Tibial nerve (tissue), 4 donors: ENCODE measurements around the gene KPNA2. TPM values are rescaled to one million over a fixed set of nuclear protein-coding genes. Genes with fewer than 3 reads are reported as not detected.
"Not testable (repeated sequence)": the region's sequence is repeated elsewhere in the genome, so short reads cannot be mapped to it uniquely, and the experiment has no call there.

Experiments used
- DNase-seq, 2 donors: peaks; one replicate each; pipeline ENCODE4 v3.0.0-alpha.2; 2019; ENCODE audit warnings: low spot score in 2 of 2
- H3K27ac ChIP-seq, 4 donors: fragments of 200-600 bp; sonication (generic) in 3 of 4; one replicate each; pipeline ENCODE4 v1.5.1; 2017 to 2019; ENCODE audit warnings: mild to moderate bottlenecking in 1 of 4
- H3K27me3 ChIP-seq, 2 donors: fragments of 200-600 bp; sonication (generic) in 1 of 2; one replicate each; pipeline versions ENCODE4 v1.5.1 to v1.6.0; 2017 to 2019
- H3K36me3 ChIP-seq, 3 donors: fragments of 200-600 bp; sonication (generic); one replicate each; pipeline ENCODE4 v1.5.1; 2018 to 2019
- H3K4me1 ChIP-seq, 4 donors: fragments of 200-600 bp; sonication (generic) in 3 of 4; one replicate each; pipeline ENCODE4 v1.5.1; 2017 to 2019
- H3K4me3 ChIP-seq, 4 donors: fragments of 200-600 bp; sonication (generic) in 3 of 4; one replicate each; pipeline ENCODE4 v1.5.1; 2017 to 2019; ENCODE audit warnings: mild to moderate bottlenecking in 1 of 4, moderate library complexity in 1 of 4
- H3K9me3 ChIP-seq, 4 donors: fragments of 200-600 bp; sonication (generic) in 3 of 4; one replicate each; pipeline ENCODE4 v1.5.1; 2017 to 2019
- CTCF ChIP-seq, 5 experiments: fragments of 200-600 bp in 3 of 5; fragments of 450-650 bp in 2 of 5; sonication (generic) in 3 of 5; IDR thresholded peaks; one replicate each; pipeline ENCODE4 v1.5.1; 2016 to 2019; ENCODE audit warnings: antibody characterized with exemption in 5 of 5, mild to moderate bottlenecking in 3 of 5, moderate library complexity in 2 of 5
- EP300 ChIP-seq, 2 donors: sonication (generic); formaldehyde crosslinking; IDR thresholded peaks; one replicate each; pipeline ENCODE4 v1.6.1; 2017; ENCODE audit warnings: antibody characterized with exemption in 2 of 2, mild to moderate bottlenecking in 1 of 2
- POLR2A ChIP-seq, 2 donors: fragments of 450-650 bp; IDR thresholded peaks; one replicate each; pipeline ENCODE4 v1.6.1; 2017; ENCODE audit warnings: antibody characterized with exemption in 2 of 2, mild to moderate bottlenecking in 2 of 2, moderate library complexity in 2 of 2
- WGBS, 2 donors: methylation state at CpG; one replicate each; pipeline ENCODE4 v1.1.5; 2018; 5-methylcytosine and 5-hydroxymethylcytosine counted together
- total RNA-seq, 4 donors: library from RNA; depleted of rRNA; stranded (reverse); fragments of >200 nt; gene quantifications; one replicate each; pipeline ENCODE4 v1.1.0, GENCODE V29; 2016

KPNA2 gene
- total RNA-seq, 4 donors from 2014 or later = 10.4 to 18.3 (median 16.4) TPM

GRCh38 chr17:68048996-68049395, 13.5 kb downstream of the KPNA2 start:
- Histone ChIP-seq H3K4me1 (peaks cover 0 to 16% (median 0%) of the 10 kb centered on the region in 4 donors), H3K27me3 (no peaks in the 10 kb centered on the region), H3K36me3 (peaks cover 0 to 32% (median 0%) of the 10 kb centered on the region in 3 donors), H3K27ac (no peak overlapping the region), H3K4me3 (no peak overlapping the region), H3K9me3 (no peaks in the 10 kb centered on the region)
- 85 to 95% methylated on average over 2 of the region's 2 CpGs for WGBS, 2 donors
- no peak for TF ChIP-seq POLR2A (IDR thresholded peaks at IDR 0.05)
- no peak for TF ChIP-seq CTCF (IDR thresholded peaks at IDR 0.05)
- TF ChIP-seq EP300 (IDR thresholded peaks at IDR 0.05) = no peak
- DNase-seq = no peak

GRCh38 chr17:68049812-68050437, 14.4 kb downstream of the KPNA2 start:
- not testable (repeated sequence) for H3K9me3 ChIP-seq, DNase-seq, H3K4me3 ChIP-seq, H3K27me3 ChIP-seq, H3K27ac ChIP-seq
- peaks cover 0 to 22% (median 0%) of the 10 kb centered on the region in 3 donors for H3K36me3 ChIP-seq
- H3K4me1 ChIP-seq = peaks cover 0 to 24% (median 4%) of the 10 kb centered on the region in 4 donors
- WGBS, 2 donors = 82 to 85% methylated on average over 4 of the region's 4 CpGs

GRCh38 chr17:68051321-68052312, 16.1 kb downstream of the KPNA2 start:
- not testable (repeated sequence) for H3K27me3 ChIP-seq, H3K4me3 ChIP-seq, DNase-seq, H3K36me3 ChIP-seq, H3K27ac ChIP-seq, H3K9me3 ChIP-seq
- H3K4me1 ChIP-seq = peaks cover 0 to 24% (median 4%) of the 10 kb centered on the region in 4 donors
- 96 to 98% methylated on average over 43 to 46 of the region's 57 CpGs for WGBS, 2 donors

GRCh38 chr17:68052810-68053209, 17.3 kb downstream of the KPNA2 start:
- Histone ChIP-seq H3K27me3 (no peaks in the 10 kb centered on the region), H3K4me1 (peaks cover 0 to 21% (median 4%) of the 10 kb centered on the region in 4 donors), H3K36me3 (no peaks in the 10 kb centered on the region), H3K4me3 (no peak overlapping the region), H3K27ac (peak overlapping the region in 2 of 4 donors; percentile 68 to 74), H3K9me3 (no peaks in the 10 kb centered on the region)
- WGBS, 2 donors = 85 to 87% methylated on average over 13 to 14 of the region's 14 CpGs
- TF ChIP-seq CTCF (IDR thresholded peaks at IDR 0.05) (no peak), EP300 (IDR thresholded peaks at IDR 0.05) (no peak), POLR2A (IDR thresholded peaks at IDR 0.05) (no peak)
- peak in 1 of 2 donors; percentile 6 for DNase-seq

GRCh38 chr17:68053231-68054013, 17.9 kb downstream of the KPNA2 start:
- H3K27ac ChIP-seq = peak overlapping the region in 2 of 4 donors; percentile 68 to 74
- no peak overlapping the region for H3K4me3 ChIP-seq
- 40 to 47% methylated on average over 9 of the region's 9 CpGs for WGBS, 2 donors
- H3K4me1 ChIP-seq = peaks cover 0 to 21% (median 4%) of the 10 kb centered on the region in 4 donors
- no peaks in the 10 kb centered on the region for H3K36me3 ChIP-seq
- no peaks in the 10 kb centered on the region for H3K27me3 ChIP-seq
- H3K9me3 ChIP-seq = no peaks in the 10 kb centered on the region
- DNase-seq = peak in 1 of 2 donors; percentile 38
- no peak for TF ChIP-seq CTCF (IDR thresholded peaks at IDR 0.05)
